Endothelial cell of umbilical vein (primary cell): ENCODE results near the gene PPP1R9B. TPM values are rescaled to one million over a fixed set of nuclear protein-coding genes. Genes with fewer than 3 reads are reported as not detected.

Source experiments
- BruUV-seq: library from RNA; stranded (reverse); fragments of 400-500 nt; replicated peaks from 2 replicates; lab custom pipeline; 2021; lab: Mats Ljungman, UMichigan
- CTCF ChIA-PET: fragments of 300-600, 350-600 bp; sonication (Branson Sonifier 250); formaldehyde crosslinking; loops from one replicate; lab custom pipeline; 2021; ENCODE audit warnings: antibody characterized with exemption, inconsistent platforms; lab: Charles Lee
- POLR2A ChIA-PET: fragments of 300-600, 350-600 bp; sonication (Branson Sonifier 250); formaldehyde crosslinking; loops from one replicate; lab custom pipeline; 2021; ENCODE audit warnings: antibody characterized with exemption, inconsistent platforms; lab: Charles Lee
- DNase-seq: peaks from one replicate; pipeline ENCODE4 v3.0.0-alpha.2; 2011; ENCODE audit warnings: low read depth, low spot score
- FAIRE-seq: peaks from 2 replicates; lab custom pipeline; 2011; peaks lifted over from hg19 to GRCh38; lab: Jason Lieb, UNC
- H2AFZ ChIP-seq: 2 replicates; pipeline ENCODE4 v1.6.0; 2012; ENCODE audit warnings: low read depth, low read length, control low read depth, inconsistent platforms
- H3K27ac ChIP-seq: 2 replicates; pipeline ENCODE4 v1.5.1; 2011; ENCODE audit warnings: low read depth, mild to moderate bottlenecking, control low read depth, low read length, moderate library complexity; ENCODE audit not compliant: insufficient read depth
- H3K27me3 ChIP-seq, 2 experiments: 2 replicates each; pipeline versions ENCODE4 v1.6.0 to v1.6.1; 2011; ENCODE audit warnings: low read length in 2 of 2, mixed read lengths in 1 of 2; ENCODE audit not compliant: control insufficient read depth in 2 of 2, insufficient read depth in 2 of 2
- H3K36me3 ChIP-seq, 2 experiments: 2 replicates in 1 of 2; 3 replicates in 1 of 2; pipeline ENCODE4 v1.5.1; 2011; ENCODE audit warnings: low read length in 2 of 2, mild to moderate bottlenecking in 1 of 2, moderate library complexity in 1 of 2; ENCODE audit not compliant: control insufficient read depth in 2 of 2, insufficient read depth in 2 of 2; ENCODE audit errors: extremely low read depth in 1 of 2
- H3K4me1 ChIP-seq: 3 replicates; pipeline ENCODE4 v1.5.1; 2011; ENCODE audit warnings: mild to moderate bottlenecking, low read length; ENCODE audit not compliant: control insufficient read depth, insufficient read depth; ENCODE audit errors: extremely low read depth
- H3K4me2 ChIP-seq: 2 replicates; pipeline ENCODE4 v1.6.1; 2011; ENCODE audit warnings: low read length, control low read depth, mixed read lengths; ENCODE audit not compliant: insufficient read depth
- H3K4me3 ChIP-seq, 3 experiments: fragments of 200-600 bp in 1 of 3; sonication (generic), shearing (Covaris generic) in 1 of 3; replicated peaks in 1 of 3; 2 replicates each; pipeline ENCODE4 v1.5.1; 2011 to 2016; ENCODE audit warnings: control low read depth in 3 of 3, low read length in 3 of 3, mild to moderate bottlenecking in 2 of 3, inconsistent platforms in 1 of 3, low read depth in 1 of 3, moderate library complexity in 1 of 3; ENCODE audit not compliant: insufficient read depth in 1 of 3
- H3K79me2 ChIP-seq: 2 replicates; pipeline ENCODE4 v1.6.0; 2012; ENCODE audit warnings: low read length, inconsistent platforms; ENCODE audit not compliant: control insufficient read depth, insufficient read depth
- H3K9ac ChIP-seq: replicated peaks from 2 replicates; pipeline ENCODE3; 2011; ENCODE audit warnings: low read length, control low read depth; ENCODE audit not compliant: insufficient read depth; ENCODE audit errors: extremely low read depth
- H3K9me1 ChIP-seq: replicated peaks from 3 replicates; pipeline ENCODE4 v1.6.0; 2011; ENCODE audit warnings: mild to moderate bottlenecking, low read length; ENCODE audit not compliant: control insufficient read depth, insufficient read depth; ENCODE audit errors: extremely low read depth
- H3K9me3 ChIP-seq: replicated peaks from 2 replicates; pipeline ENCODE4 v1.5.1; 2012; ENCODE audit warnings: low read length, inconsistent platforms; ENCODE audit not compliant: control insufficient read depth, insufficient read depth
- H4K20me1 ChIP-seq: replicated peaks from 2 replicates; pipeline ENCODE3; 2011; ENCODE audit warnings: mild to moderate bottlenecking, low read length; ENCODE audit not compliant: control insufficient read depth, insufficient read depth; ENCODE audit errors: extremely low read depth
- CTCF ChIP-seq, 2 donors: IDR thresholded peaks; 1 replicate in 1 of 2; 2 replicates in 1 of 2; pipeline ENCODE4 v1.5.1; 2011; ENCODE audit warnings: low read length in 2 of 2, mild to moderate bottlenecking in 2 of 2, moderate library complexity in 2 of 2, control low read depth in 1 of 2, inconsistent platforms in 1 of 2, low read depth in 1 of 2; ENCODE audit not compliant: insufficient read depth in 1 of 2; ENCODE audit errors: extremely low read depth in 1 of 2
- FOS ChIP-seq: IDR thresholded peaks from 2 replicates; pipeline ENCODE4 v1.6.1; 2011; ENCODE audit warnings: mild to moderate bottlenecking, low read length, moderate library complexity, borderline replicate concordance; ENCODE audit not compliant: insufficient read depth
- GATA2 ChIP-seq: IDR thresholded peaks from 2 replicates; pipeline ENCODE4 v1.7.0; 2011; ENCODE audit warnings: low read depth, mild to moderate bottlenecking, moderate library complexity, mixed read lengths, low read length; ENCODE audit not compliant: insufficient read length, insufficient read depth
- MYC ChIP-seq: IDR thresholded peaks from one replicate; pipeline ENCODE4 v1.6.1; 2011; ENCODE audit warnings: mild to moderate bottlenecking, low read depth, low read length
- POLR2A ChIP-seq: IDR thresholded peaks from 2 replicates; pipeline ENCODE4 v1.6.1; 2012; ENCODE audit warnings: low read depth, mild to moderate bottlenecking, control low read depth, low read length
- POLR2AphosphoS5 ChIP-seq: IDR thresholded peaks from 2 replicates; pipeline ENCODE4 v1.6.1; 2012; ENCODE audit warnings: low read depth, mild to moderate bottlenecking, control low read depth, low read length, moderate library complexity; ENCODE audit not compliant: insufficient read depth
- dilution Hi-C: fragments of 300-500 bp; cut with MboI; formaldehyde crosslinking; loops from one replicate; pipeline ENCODE4 v1.15.0; 2019; ENCODE audit warnings: low sequenced_read_pairs; ENCODE audit not compliant: extremely low pct_ligation_motif_present
- intact Hi-C: fragments of 100-400 bp; cut with micrococcal nuclease; formaldehyde crosslinking; loops from one replicate; pipeline ENCODE4 v1.10.0; 2022
- polyA plus RNA-seq, 4 experiments: library from polyadenylated mRNA; depleted of rRNA in 3 of 4; stranded (reverse) in 3 of 4; unstranded in 1 of 4; fragments of >200 nt; gene quantifications; 2 replicates each; pipeline versions ENCODE4 v1.2.1 to v1.2.3, GENCODE V29; 2011 to 2012; ENCODE audit warnings: missing spikeins in 1 of 4
- total RNA-seq: library from RNA; stranded (reverse); gene quantifications from 2 replicates; pipeline ENCODE4 v1.2.3, GENCODE V29; 2021

PPP1R9B gene
- total and polyA plus RNA-seq, 2 donors (not counting 3 experiments of a cell fraction or from before 2014, with no cell fraction given): 20.1 to 60.2 TPM

GRCh38 chr17:50132104-50132794 is 18.2 kb downstream of the PPP1R9B start:
- no peak overlapping the region for H3K4me2 ChIP-seq
- ChIA-PET POLR2A (no interaction called here), CTCF (interaction anchor here (0.9 to 3.7 kb wide), 11 partner anchors 8 to 66 kb away, joined by 3 to 37 read pairs (median 3); no protein-coding TSS in a partner anchor)
- H3K79me2 ChIP-seq: no peaks in the 10 kb centered on the region
- no peak overlapping the region for H2AFZ ChIP-seq
- H3K27ac ChIP-seq: no peak overlapping the region
- no TSS peak for BruUV-seq
- H4K20me1 ChIP-seq: no peaks in the 10 kb centered on the region
- peaks cover 19% of the 10 kb centered on the region for H3K4me1 ChIP-seq
- no peak overlapping the region for H3K4me3 ChIP-seq
- dilution Hi-C loops: no loop called here
- H3K9me3 ChIP-seq: no peaks in the 10 kb centered on the region
- H3K36me3 ChIP-seq: peaks cover 1 to 28% of the 10 kb centered on the region in 2 experiments
- intact Hi-C loops: no loop called here
- no peaks in the 10 kb centered on the region for H3K9me1 ChIP-seq
- FAIRE-seq (no peak), DNase-seq (no peak)
- no peaks in the 10 kb centered on the region for H3K27me3 ChIP-seq
- no peak overlapping the region for H3K9ac ChIP-seq
- TF ChIP-seq MYC (no peak), CTCF (IDR thresholded peaks at IDR 0.05; ENCODE audit: extremely low read depth in 1 of 2, insufficient read depth in 1 of 2, low read depth in 1 of 2, low read length in 2 of 2) (no peak), POLR2A (peak; percentile 37), POLR2AphosphoS5 (peak; percentile 17), FOS (no peak), GATA2 (no peak)
